Neutrophil (primary cell): ENCODE data around the gene ZNF653.

Source experiments
- H3K27ac ChIP-seq: fragments of 200-600 bp; sonication (generic); 2 replicates; pipeline ENCODE4 v1.5.1; 2016; ENCODE audit warnings: mild to moderate bottlenecking, moderate library complexity
- H3K27me3 ChIP-seq: fragments of 200-600 bp; sonication (generic); 2 replicates; pipeline ENCODE4 v1.6.0; 2016; ENCODE audit warnings: mild to moderate bottlenecking
- H3K36me3 ChIP-seq: fragments of 200-600 bp; sonication (generic); 2 replicates; pipeline ENCODE4 v1.5.1; 2017
- H3K4me1 ChIP-seq, 2 experiments: fragments of 200-600 bp in 1 of 2; sonication (generic) in 1 of 2; 1 replicate in 1 of 2; 2 replicates in 1 of 2; pipeline versions ENCODE4 v1.5.1 to v1.6.1; 2013 to 2016; ENCODE audit warnings: low read depth in 1 of 2, low read length in 1 of 2, mild to moderate bottlenecking in 1 of 2, moderate library complexity in 1 of 2; ENCODE audit not compliant: control insufficient read depth in 1 of 2, insufficient read depth in 1 of 2
- H3K4me3 ChIP-seq, 2 experiments: fragments of 200-600 bp in 1 of 2; sonication (generic) in 1 of 2; 1 replicate in 1 of 2; 2 replicates in 1 of 2; pipeline ENCODE4 v1.5.1; 2013 to 2016; ENCODE audit warnings: low read depth in 1 of 2, low read length in 1 of 2, mild to moderate bottlenecking in 1 of 2, moderate library complexity in 1 of 2
- H3K9me3 ChIP-seq: fragments of 200-600 bp; sonication (generic); 2 replicates; pipeline ENCODE4 v1.5.1; 2016
- CTCF ChIP-seq: fragments of 200-600 bp; sonication (generic); IDR thresholded peaks from 2 replicates; pipeline ENCODE4 v1.5.1; 2016; ENCODE audit warnings: antibody characterized with exemption

Gene ZNF653

GRCh38 chr19:11530432-11530831, 24.8 kb upstream of the ZNF653 start:
- peaks cover 13 to 15% of the 10 kb centered on the region in 2 experiments for H3K4me1 ChIP-seq
- no peak for TF ChIP-seq CTCF
- no peak overlapping the region for H3K27ac ChIP-seq
- H3K9me3 ChIP-seq = no peaks in the 10 kb centered on the region
- H3K36me3 ChIP-seq = no peaks in the 10 kb centered on the region
- H3K4me3 ChIP-seq = no peak overlapping the region
- no peaks in the 10 kb centered on the region for H3K27me3 ChIP-seq

- Histone ChIP-seq H3K9me3 (no peaks in the 10 kb centered on the region), H3K27ac (peak within 1 kb of the TSS; percentile 75), H3K27me3 (no peaks in the 10 kb centered on the region), H3K36me3 (no peaks in the 10 kb centered on the region), H3K4me1 (peaks cover 9 to 13% of the 10 kb centered on the region in 2 experiments), H3K4me3 (peak within 1 kb of the TSS; percentile 73 to 94)
- peak; percentile 23 for TF ChIP-seq CTCF
These were observed 23.1 kb upstream of the ZNF653 start, which contains the start of gene ECSIT for GRCh38 chr19:11528551-11529341. Gene ECSIT, minus strand, starts transcription at chr19:11529134. Its CDS starts 9,964 bp downstream, at chr19:11519170.

DNA sequence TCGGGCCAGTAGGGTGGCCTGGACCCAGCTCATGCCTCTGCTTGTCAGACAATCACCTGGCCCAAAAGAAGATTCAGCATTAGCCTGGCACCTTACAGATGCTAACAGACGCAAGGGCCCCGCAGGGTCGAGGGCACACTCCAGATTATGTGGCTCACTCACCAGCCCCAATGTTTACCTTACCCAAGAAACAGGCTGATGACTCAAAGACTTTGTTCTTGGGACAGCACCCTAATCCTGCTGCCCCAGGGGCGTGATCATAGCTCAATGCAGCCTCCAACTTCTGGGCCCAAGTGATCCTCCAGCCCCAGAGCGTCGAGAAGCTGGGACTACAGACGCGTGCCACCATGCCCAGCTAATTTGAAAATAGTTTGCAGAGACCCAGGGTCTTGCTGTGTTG, 13.5 kb upstream of the ZNF653 start:
- H3K27me3 ChIP-seq = no peaks in the 10 kb centered on the region
- H3K9me3 ChIP-seq = no peaks in the 10 kb centered on the region
- H3K4me1 ChIP-seq = no peaks in the 10 kb centered on the region
- no peak for TF ChIP-seq CTCF
- peaks cover 14% of the 10 kb centered on the region for H3K36me3 ChIP-seq
- no peak overlapping the region for H3K27ac ChIP-seq
- no peak overlapping the region for H3K4me3 ChIP-seq

DNA sequence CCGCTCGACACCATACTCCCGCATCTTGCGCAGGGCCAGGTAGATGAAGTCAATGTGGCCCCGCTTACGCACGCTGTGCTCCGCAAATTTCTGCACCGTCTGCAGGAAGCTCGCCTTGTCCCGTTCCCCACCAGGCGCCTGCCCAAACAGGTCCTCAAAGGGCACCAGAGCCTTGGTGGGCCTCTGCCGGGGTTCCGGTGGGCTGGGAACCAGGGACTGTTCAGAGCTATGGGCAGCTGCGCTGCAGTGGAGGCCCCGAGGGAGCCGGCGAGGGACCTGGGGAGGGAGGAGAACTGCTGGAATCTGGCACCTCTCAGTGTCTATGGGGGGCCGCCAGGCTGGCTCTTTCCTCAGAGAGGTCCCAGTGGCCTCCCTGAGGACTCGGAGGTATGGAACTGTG, 8.3 kb upstream of the ZNF653 start:
- Histone ChIP-seq H3K9me3 (no peaks in the 10 kb centered on the region), H3K4me3 (no peak overlapping the region), H3K4me1 (no peaks in the 10 kb centered on the region), H3K27me3 (no peaks in the 10 kb centered on the region), H3K36me3 (peaks cover 23% of the 10 kb centered on the region), H3K27ac (no peak overlapping the region)
- TF ChIP-seq CTCF = no peak

GRCh38 chr19:11510444-11510843, 4.8 kb upstream of the ZNF653 start:
- no peak overlapping the region for H3K4me3 ChIP-seq
- TF ChIP-seq CTCF = no peak
- peaks cover 12% of the 10 kb centered on the region in 2 experiments for H3K4me1 ChIP-seq
- no peak overlapping the region for H3K27ac ChIP-seq
- peaks cover 9% of the 10 kb centered on the region for H3K36me3 ChIP-seq
- no peaks in the 10 kb centered on the region for H3K9me3 ChIP-seq
- no peaks in the 10 kb centered on the region for H3K27me3 ChIP-seq
